Heart left ventricle (tissue), 16 donors: Measurements from ENCODE around the gene FCRL6. TPM values are rescaled to one million over a fixed set of nuclear protein-coding genes. Genes with fewer than 3 reads are reported as not detected.
A peak's percentile ranks its signal among the peaks of the same experiment; 100 is the strongest.

Source experiments
- ATAC-seq, 4 donors: fragments of 200-7000 bp; cut with Tn5 transposase; one replicate each; pipeline ENCODE4 v1.9.1; 2020 to 2022; ENCODE audit warnings: moderate library complexity in 4 of 4, mild to moderate bottlenecking in 3 of 4, moderate number of reproducible peaks in 1 of 4
- DNase-seq, 5 donors: peaks; one replicate each; pipeline ENCODE4 v3.0.0-alpha.2; 2020
- H3K27ac ChIP-seq, 12 donors: fragments of 200-600 bp; sonication (generic) in 4 of 12; one replicate each; pipeline versions ENCODE4 v1.5.0 to v1.8.0; 2016 to 2022; ENCODE audit warnings: mild to moderate bottlenecking in 2 of 12
- H3K27me3 ChIP-seq, 9 donors: fragments of 200-600 bp; sonication (generic) in 2 of 9; one replicate each; pipeline versions ENCODE4 v1.5.1 to v1.8.0; 2016 to 2022; ENCODE audit warnings: mild to moderate bottlenecking in 3 of 9
- H3K36me3 ChIP-seq, 9 donors: fragments of 200-600 bp; sonication (generic) in 2 of 9; one replicate each; pipeline versions ENCODE4 v1.5.0 to v1.8.0; 2018 to 2022; ENCODE audit warnings: mild to moderate bottlenecking in 2 of 9
- H3K4me1 ChIP-seq, 12 donors: fragments of 200-600 bp; sonication (generic) in 4 of 12; one replicate each; pipeline versions ENCODE4 v1.5.0 to v1.8.0; 2016 to 2022; ENCODE audit warnings: mild to moderate bottlenecking in 3 of 12
- H3K4me3 ChIP-seq, 12 donors: fragments of 200-600 bp; sonication (generic) in 4 of 12; one replicate each; pipeline versions ENCODE4 v1.5.0 to v1.8.0; 2017 to 2022; ENCODE audit warnings: mild to moderate bottlenecking in 9 of 12, moderate library complexity in 4 of 12
- H3K9me3 ChIP-seq, 12 donors: fragments of 200-600 bp; sonication (generic) in 4 of 12; one replicate each; pipeline versions ENCODE4 v1.5.0 to v1.8.0; 2016 to 2022; ENCODE audit warnings: mild to moderate bottlenecking in 1 of 12
- POLR2A ChIP-seq, 2 donors: fragments of 450-650 bp; IDR thresholded peaks; one replicate each; pipeline ENCODE4 v1.6.1; 2017; ENCODE audit warnings: antibody characterized with exemption in 2 of 2, mild to moderate bottlenecking in 2 of 2, moderate library complexity in 2 of 2
- WGBS, 4 donors: extraction: QIAGEN DNeasy Blood & Tissue Kit in 2 of 4; methylation state at CpG; one replicate each; pipeline versions ENCODE4 v1.1.5 to v1.1.7; 2013 to 2018; 5-methylcytosine and 5-hydroxymethylcytosine counted together
- intact Hi-C, 10 donors: fragments of 100-400 bp; cut with DNase I; formaldehyde crosslinking; loops; one replicate each; pipeline versions ENCODE4 v1.11.1 to v1.14.2; 2022
- polyA plus RNA-seq, 2 donors: library from polyadenylated mRNA; stranded (reverse); fragments of 200-250 nt; gene quantifications; one replicate each; pipeline ENCODE4 v1.2.3, GENCODE V29; 2013
- total RNA-seq, 9 donors: library from RNA; depleted of rRNA in 2 of 9; stranded (reverse); fragments of >200 nt in 2 of 9; fragmentation: NEBNext Ultra II Directional in 3 of 9; extraction: Animal tissue kit (Norgen Biotek cat#: 25700) in 3 of 9; gene quantifications; one replicate each; pipeline versions ENCODE4 v1.1.0 to v1.2.4, GENCODE V29; 2016 to 2023
- TF ChIP-seq, protein P1 (sequence below), 12 donors: fragments of 200-600 bp; sonication (generic) in 4 of 12; IDR thresholded peaks; one replicate each; pipeline versions ENCODE4 v1.5.0 to v1.8.0; 2018 to 2022; ENCODE audit warnings: antibody characterized with exemption in 12 of 12, mild to moderate bottlenecking in 5 of 12
- donor health status: ischemic (EF 13 %, LVEDD 7.1; RV severe dilation, severe dysfunction).
- donor health status: healthy with polysubstance abuse.
- donor health status: DM: no; HTN: yes; CAD: no.
- donor health status: DM: no; HTN: no; CAD: no.
- donor health status: ischemic (EF 25% LVEDD 6.9; RV normal size, moderate dysfunction).
- donor health status: ischemic (EF 25% LVEDD 5.7; RV mildly dilated, moderate dysfunction).
- donor health status: healthy.
- donor health status: DM: yes; HTN: yes; CAD: no.
- donor health status: ischemic (EF 35%, LVEDD 5.7; RV mildly dilated, moderate dysfunction).
- donor health status: nonischemic (EF 11% LVEDD 7.7; RV severe dilation, severe dysfunction).
- donor health status: DM: yes; HTN: yes; CAD: no.
- donor health status: PGD.
- donor health status: ischemic (EF 29% LVEDD 5.4; RV normal size, mild dysfunction).
- donor health status: nonischemic (EF 23%, LVEDD 6.1; RV moderate dilation, normal function).

FCRL6 gene
- total and polyA plus RNA-seq, 11 donors, result 0.21 to 2.0 (median 1.9) TPM; not detected in 8

DNA sequence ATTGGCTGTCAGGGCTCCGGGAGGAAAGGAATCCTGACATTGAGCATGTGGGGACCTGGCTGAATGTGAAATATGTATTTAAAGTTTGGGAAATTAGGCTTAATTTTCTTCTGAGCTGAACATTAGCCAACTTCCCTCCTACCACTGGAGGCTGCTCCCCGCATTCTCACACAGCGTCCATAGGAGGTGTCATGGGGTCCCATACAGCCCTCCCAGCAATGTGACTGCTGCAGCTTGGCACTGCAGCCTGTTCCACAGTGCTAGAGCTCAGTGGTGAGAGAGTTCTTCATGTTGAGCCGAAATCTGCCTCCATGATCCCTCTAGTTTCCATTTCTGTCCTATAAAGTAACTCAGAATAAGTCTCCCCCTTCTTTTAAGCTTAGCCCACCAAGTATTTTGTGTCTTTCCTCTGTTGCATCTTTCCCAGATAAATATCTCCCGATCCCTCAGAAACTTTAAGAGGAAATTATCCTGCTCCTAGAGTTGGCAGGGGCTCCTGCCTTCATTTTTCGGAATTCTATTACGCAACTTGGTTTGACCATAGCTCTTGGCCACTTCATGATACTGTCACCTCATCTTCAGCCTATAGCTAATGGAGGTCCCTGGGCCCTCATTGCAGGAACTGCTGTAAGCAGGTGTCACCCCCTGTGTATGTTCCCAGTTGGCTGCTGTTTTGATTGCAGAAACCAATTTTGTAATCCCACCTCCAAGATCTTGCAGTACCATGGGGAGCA lies 2.0 kb downstream of the FCRL6 start:
- H3K27ac ChIP-seq, result peak overlapping the region in 1 of 12 donors; percentile 10
- ATAC-seq (no peak), DNase-seq (no peak)
- no peaks in the 10 kb centered on the region for H3K27me3 ChIP-seq
- no peak overlapping the region for H3K4me3 ChIP-seq
- peaks cover 0 to 59% (median 0%) of the 10 kb centered on the region in 12 donors for H3K4me1 ChIP-seq
- no peaks in the 10 kb centered on the region for H3K9me3 ChIP-seq
- 70 to 78% (median 73%) methylated on average over 7 of the region's 7 CpGs for WGBS, 4 donors
- TF ChIP-seq, protein P1, sequence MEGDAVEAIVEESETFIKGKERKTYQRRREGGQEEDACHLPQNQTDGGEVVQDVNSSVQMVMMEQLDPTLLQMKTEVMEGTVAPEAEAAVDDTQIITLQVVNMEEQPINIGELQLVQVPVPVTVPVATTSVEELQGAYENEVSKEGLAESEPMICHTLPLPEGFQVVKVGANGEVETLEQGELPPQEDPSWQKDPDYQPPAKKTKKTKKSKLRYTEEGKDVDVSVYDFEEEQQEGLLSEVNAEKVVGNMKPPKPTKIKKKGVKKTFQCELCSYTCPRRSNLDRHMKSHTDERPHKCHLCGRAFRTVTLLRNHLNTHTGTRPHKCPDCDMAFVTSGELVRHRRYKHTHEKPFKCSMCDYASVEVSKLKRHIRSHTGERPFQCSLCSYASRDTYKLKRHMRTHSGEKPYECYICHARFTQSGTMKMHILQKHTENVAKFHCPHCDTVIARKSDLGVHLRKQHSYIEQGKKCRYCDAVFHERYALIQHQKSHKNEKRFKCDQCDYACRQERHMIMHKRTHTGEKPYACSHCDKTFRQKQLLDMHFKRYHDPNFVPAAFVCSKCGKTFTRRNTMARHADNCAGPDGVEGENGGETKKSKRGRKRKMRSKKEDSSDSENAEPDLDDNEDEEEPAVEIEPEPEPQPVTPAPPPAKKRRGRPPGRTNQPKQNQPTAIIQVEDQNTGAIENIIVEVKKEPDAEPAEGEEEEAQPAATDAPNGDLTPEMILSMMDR (IDR thresholded peaks at IDR 0.05), result no peak
- TF ChIP-seq POLR2A (IDR thresholded peaks at IDR 0.05), result no peak
- no peaks in the 10 kb centered on the region for H3K36me3 ChIP-seq
- intact Hi-C loops, result loop anchor here in 3 of 10 donors (5.0 to 10.0 kb wide), 3 partner anchors 48 to 143 kb away; partner anchors contain the start of gene IGSF9 (in 2 of the 3)

DNA sequence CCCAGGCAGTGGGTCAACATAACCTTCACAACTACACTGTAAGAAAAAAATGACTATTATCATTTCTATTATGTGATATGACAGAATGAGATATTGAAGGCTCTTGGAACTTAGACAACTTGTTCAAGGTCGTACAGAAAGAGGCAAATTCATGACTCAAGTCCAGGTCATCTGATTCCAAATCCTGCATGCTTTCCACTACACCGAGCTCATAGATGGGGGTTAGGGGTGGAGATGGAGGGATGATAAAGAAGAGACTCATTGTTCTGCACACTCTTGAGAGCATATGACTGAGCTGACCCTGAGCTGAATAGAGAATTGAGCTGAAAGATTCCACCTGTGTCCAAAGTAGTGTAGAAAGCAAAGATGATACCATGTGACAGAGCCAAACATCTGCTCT lies 2.8 kb downstream of the FCRL6 start:
- ATAC-seq (no peak), DNase-seq (no peak)
- no peaks in the 10 kb centered on the region for H3K27me3 ChIP-seq
- H3K4me3 ChIP-seq, result no peak overlapping the region
- no peaks in the 10 kb centered on the region for H3K9me3 ChIP-seq
- 30 to 54% (median 38%) methylated on average over 2 of the region's 2 CpGs for WGBS, 4 donors
- H3K27ac ChIP-seq, result no peak overlapping the region
- H3K4me1 ChIP-seq, result peaks cover 0 to 51% (median 0%) of the 10 kb centered on the region in 12 donors
- intact Hi-C loops, result loop anchor here in 3 of 10 donors (5.0 to 10.0 kb wide), 3 partner anchors 47 to 142 kb away; partner anchors contain the start of gene IGSF9 (in 2 of the 3)
- TF ChIP-seq, protein P1 (IDR thresholded peaks at IDR 0.05), result no peak
- TF ChIP-seq POLR2A (IDR thresholded peaks at IDR 0.05), result no peak
- no peaks in the 10 kb centered on the region for H3K36me3 ChIP-seq

DNA sequence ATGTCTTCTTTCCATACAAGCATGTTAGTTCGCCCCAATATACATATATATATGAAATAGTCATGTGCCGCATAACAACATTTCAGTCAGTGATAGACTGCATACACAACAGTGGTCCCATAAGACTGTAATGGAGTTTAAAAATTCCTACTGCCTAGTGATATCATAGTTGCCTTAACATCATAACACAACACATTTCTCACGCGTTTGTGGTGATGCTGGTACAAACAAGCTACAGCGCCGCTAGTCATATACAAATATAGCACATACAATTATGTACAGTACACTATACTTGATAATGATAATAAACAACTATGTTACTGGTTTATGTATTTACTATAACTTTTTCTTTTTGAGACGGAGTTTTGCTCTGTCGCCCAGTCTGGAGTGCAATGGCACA lies 13.8 kb downstream of the FCRL6 start:
- no peak for ATAC-seq
- Histone ChIP-seq H3K36me3 (no peaks in the 10 kb centered on the region), H3K9me3 (no peaks in the 10 kb centered on the region), H3K4me1 (peaks cover 0 to 1% (median 0%) of the 10 kb centered on the region in 12 donors), H3K27ac (no peak overlapping the region), H3K4me3 (no peak overlapping the region), H3K27me3 (peaks cover 0 to 1% (median 0%) of the 10 kb centered on the region in 9 donors)
- WGBS, 4 donors, result 90 to 95% (median 93%) methylated on average over 8 of the region's 8 CpGs
- DNase-seq, result no peak
- intact Hi-C loops, result no loop called here
- TF ChIP-seq POLR2A (IDR thresholded peaks at IDR 0.05), result no peak
- TF ChIP-seq, protein P1 (IDR thresholded peaks at IDR 0.05), result no peak

DNA sequence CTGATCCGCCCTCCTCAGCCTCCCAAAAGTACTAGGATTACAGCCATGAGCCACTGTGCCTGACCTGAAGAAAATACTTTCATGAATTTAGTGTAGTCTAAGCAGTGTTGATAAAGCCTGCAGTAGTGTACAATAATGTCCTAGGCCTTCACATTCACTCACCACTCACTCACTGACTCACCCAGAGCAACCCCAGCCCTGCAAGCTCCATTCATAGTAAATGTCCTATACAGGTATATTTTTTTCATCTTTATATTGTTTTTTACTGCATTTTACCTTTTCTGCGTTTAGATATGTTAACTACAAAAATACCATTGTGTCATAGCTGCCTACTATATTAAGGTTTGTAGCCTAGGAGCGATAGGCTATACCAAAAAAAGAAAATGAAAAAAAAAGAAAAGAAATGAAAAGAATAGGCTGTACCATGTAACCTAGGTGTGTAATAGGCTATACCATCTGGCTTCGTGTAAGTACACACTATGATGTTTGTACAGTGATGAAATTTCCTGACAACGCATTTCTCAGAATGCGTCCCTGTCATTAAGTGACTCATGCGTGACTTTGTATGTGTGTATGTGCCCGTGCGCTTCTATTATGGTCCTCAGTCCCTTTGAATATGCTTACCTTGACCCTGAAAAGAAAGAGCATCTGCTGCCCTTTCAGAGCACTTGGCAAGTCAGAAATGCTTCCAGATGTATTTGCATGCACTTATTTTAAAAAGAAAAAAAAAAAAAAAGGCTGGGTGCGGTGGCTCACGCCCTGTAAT lies 15.3 kb downstream of the FCRL6 start:
- Histone ChIP-seq H3K27me3 (peaks cover 0 to 15% (median 0%) of the 10 kb centered on the region in 9 donors), H3K4me1 (peaks cover 0 to 7% (median 0%) of the 10 kb centered on the region in 12 donors), H3K27ac (no peak overlapping the region), H3K9me3 (no peaks in the 10 kb centered on the region), H3K36me3 (no peaks in the 10 kb centered on the region), H3K4me3 (no peak overlapping the region)
- no peak for ATAC-seq
- no peak for DNase-seq
- intact Hi-C loops, result no loop called here
- no peak for TF ChIP-seq POLR2A (IDR thresholded peaks at IDR 0.05)
- TF ChIP-seq, protein P1 (IDR thresholded peaks at IDR 0.05), result no peak
- WGBS, 4 donors, result 86 to 92% (median 91%) methylated on average over 11 of the region's 11 CpGs
